RWPE2 (cell line): ENCODE results near the gene CCSER2.
"Not testable (repeated sequence)": the region's sequence is repeated elsewhere in the genome, so short reads cannot be mapped to it uniquely, and the experiment has no call there.

Source experiments
- ATAC-seq: fragments of 200-7000 bp; cut with Tn5 transposase; 3 replicates; pipeline ENCODE4 v1.9.1; 2021; ENCODE audit warnings: low read depth
- DNase-seq: peaks from one replicate; pipeline ENCODE4 v3.0.0-alpha.2; 2020; ENCODE audit warnings: low spot score
- H3K27ac ChIP-seq: fragments of 450-650 bp; 2 replicates; pipeline ENCODE4 v1.5.1; 2017; ENCODE audit warnings: mild to moderate bottlenecking; ENCODE audit not compliant: poor library complexity, severe bottlenecking
- H3K27me3 ChIP-seq: fragments of 250-450 bp; sonication (Bioruptor Pico); 2 replicates; pipeline ENCODE4 v1.5.1; 2021; ENCODE audit warnings: mild to moderate bottlenecking, moderate library complexity; ENCODE audit not compliant: insufficient read depth, poor library complexity, severe bottlenecking
- H3K36me3 ChIP-seq: fragments of 250-450 bp; sonication (Bioruptor Pico); 2 replicates; pipeline ENCODE4 v1.5.1; 2020; ENCODE audit warnings: low read depth, mild to moderate bottlenecking, moderate library complexity
- H3K4me1 ChIP-seq: fragments of 250-450 bp; sonication (Bioruptor Pico); 2 replicates; pipeline ENCODE4 v1.5.1; 2021; ENCODE audit warnings: mild to moderate bottlenecking, moderate library complexity; ENCODE audit not compliant: insufficient read depth, poor library complexity, severe bottlenecking
- H3K4me3 ChIP-seq: fragments of 250-450 bp; sonication (Bioruptor Pico); 2 replicates; pipeline ENCODE4 v1.5.1; 2021; ENCODE audit warnings: mild to moderate bottlenecking, moderate library complexity; ENCODE audit not compliant: severe bottlenecking
- H3K9me3 ChIP-seq: fragments of 250-450 bp; sonication (Bioruptor Pico); 2 replicates; pipeline ENCODE4 v1.5.1; 2021; ENCODE audit warnings: mild to moderate bottlenecking, moderate library complexity; ENCODE audit not compliant: severe bottlenecking
- CTCF ChIP-seq: fragments of 450-650 bp; IDR thresholded peaks from one replicate; pipeline ENCODE4 v1.5.1; 2017; ENCODE audit warnings: mild to moderate bottlenecking, moderate library complexity; ENCODE audit not compliant: poor library complexity, severe bottlenecking

CCSER2 gene

GRCh38 chr10:84428711-84429110 is 100.3 kb downstream of the CCSER2 start:
- Histone ChIP-seq H3K9me3 (no peaks in the 10 kb centered on the region), H3K27ac (no peak overlapping the region), H3K4me3 (no peak overlapping the region), H3K27me3 (no peaks in the 10 kb centered on the region), H3K36me3 (peaks cover 14% of the 10 kb centered on the region), H3K4me1 (peaks cover 9% of the 10 kb centered on the region)
- DNase-seq (no peak), ATAC-seq (no peak)
- TF ChIP-seq CTCF, result no peak

GRCh38 chr10:84429926-84430520 is 101.6 kb downstream of the CCSER2 start:
- TF ChIP-seq CTCF, result peak; percentile 87
- no peaks in the 10 kb centered on the region for H3K27me3 ChIP-seq
- H3K36me3 ChIP-seq, result peaks cover 14% of the 10 kb centered on the region
- H3K27ac ChIP-seq, result no peak overlapping the region
- DNase-seq (peak; percentile 64), ATAC-seq (peak; percentile 74)
- H3K9me3 ChIP-seq, result no peaks in the 10 kb centered on the region
- no peak overlapping the region for H3K4me3 ChIP-seq
- no peaks in the 10 kb centered on the region for H3K4me1 ChIP-seq

- no peak for ATAC-seq
Observed at GRCh38 chr10:84432891-84433290, 104.5 kb downstream of the CCSER2 start.

GRCh38 chr10:84440781-84441180 is 112.4 kb downstream of the CCSER2 start:
- DNase-seq, result no peak
- Histone ChIP-seq H3K27ac (no peak overlapping the region), H3K4me3 (no peak overlapping the region), H3K36me3 (0 out of 2 replicates have a peak, but pooled peaks cover 7% of the 10 kb centered on the region), H3K9me3 (no peaks in the 10 kb centered on the region), H3K4me1 (no peaks in the 10 kb centered on the region), H3K27me3 (no peaks in the 10 kb centered on the region)
- ATAC-seq, result no peak
- no peak for TF ChIP-seq CTCF

More at GRCh38 chr10:84432891-84433290, 104.5 kb downstream of the CCSER2 start:
- DNase-seq, result no peak
- Histone ChIP-seq H3K36me3 (no peaks in the 10 kb centered on the region), H3K4me1 (no peaks in the 10 kb centered on the region), H3K9me3 (no peaks in the 10 kb centered on the region), H3K27me3 (no peaks in the 10 kb centered on the region), H3K4me3 (no peak overlapping the region), H3K27ac (no peak overlapping the region)
- no peak for TF ChIP-seq CTCF

- Histone ChIP-seq H3K4me3 (no peak overlapping the region), H3K9me3 (no peaks in the 10 kb centered on the region), H3K36me3 (no peaks in the 10 kb centered on the region), H3K27me3 (no peaks in the 10 kb centered on the region), H3K27ac (no peak overlapping the region), H3K4me1 (no peaks in the 10 kb centered on the region)
- no peak for TF ChIP-seq CTCF
- ATAC-seq (no peak), DNase-seq (no peak)
Observed at GRCh38 chr10:84447701-84448400, 119.5 kb downstream of the CCSER2 start.

- H3K9me3 ChIP-seq, H3K27me3 ChIP-seq, H3K4me3 ChIP-seq, ATAC-seq, H3K27ac ChIP-seq, DNase-seq, H3K4me1 ChIP-seq, H3K36me3 ChIP-seq: not testable (repeated sequence)
Observed at GRCh38 chr10:84449351-84449750, 121.0 kb downstream of the CCSER2 start.
